Gastrocnemius medialis (tissue), 4 donors: ENCODE results near the gene BBS9.

Experiments
- POLR2A ChIP-seq, 2 donors: fragments of 450-650 bp; IDR thresholded peaks; one replicate each; pipeline ENCODE4 v1.6.1; 2017; ENCODE audit warnings: antibody characterized with exemption in 2 of 2, mild to moderate bottlenecking in 2 of 2, moderate library complexity in 2 of 2
- TF ChIP-seq, protein P1 (sequence below), 5 experiments: fragments of 450-650 bp in 3 of 5; fragments of 200-600 bp in 2 of 5; sonication (generic) in 2 of 5; IDR thresholded peaks in 4 of 5; conservative IDR thresholded peaks in 1 of 5; 1 replicate in 4 of 5; 2 replicates in 1 of 5; pipeline ENCODE4 v1.5.1; 2016 to 2019; ENCODE audit warnings: antibody characterized with exemption in 5 of 5, mild to moderate bottlenecking in 3 of 5, moderate library complexity in 3 of 5

DNA sequence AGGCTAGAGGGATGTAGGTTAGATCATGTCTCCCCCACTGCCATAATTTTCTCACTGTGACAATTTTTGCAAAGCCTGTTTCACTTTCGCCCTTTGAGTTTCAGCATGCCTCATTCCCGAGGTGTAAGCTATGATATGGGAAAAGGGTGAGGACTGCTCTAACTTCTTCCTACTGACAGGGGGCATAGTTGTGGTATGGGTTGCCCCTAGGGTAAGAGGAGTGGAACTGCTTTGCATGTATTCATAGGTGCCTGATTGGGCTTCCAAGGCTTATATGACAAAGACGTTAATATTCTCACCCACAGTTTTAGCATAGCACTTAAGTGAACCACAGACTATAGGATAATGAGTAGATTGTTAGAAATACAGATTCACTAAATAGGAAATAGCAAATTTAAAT, 148.7 kb downstream of the BBS9 start:
- TF ChIP-seq, protein P1, sequence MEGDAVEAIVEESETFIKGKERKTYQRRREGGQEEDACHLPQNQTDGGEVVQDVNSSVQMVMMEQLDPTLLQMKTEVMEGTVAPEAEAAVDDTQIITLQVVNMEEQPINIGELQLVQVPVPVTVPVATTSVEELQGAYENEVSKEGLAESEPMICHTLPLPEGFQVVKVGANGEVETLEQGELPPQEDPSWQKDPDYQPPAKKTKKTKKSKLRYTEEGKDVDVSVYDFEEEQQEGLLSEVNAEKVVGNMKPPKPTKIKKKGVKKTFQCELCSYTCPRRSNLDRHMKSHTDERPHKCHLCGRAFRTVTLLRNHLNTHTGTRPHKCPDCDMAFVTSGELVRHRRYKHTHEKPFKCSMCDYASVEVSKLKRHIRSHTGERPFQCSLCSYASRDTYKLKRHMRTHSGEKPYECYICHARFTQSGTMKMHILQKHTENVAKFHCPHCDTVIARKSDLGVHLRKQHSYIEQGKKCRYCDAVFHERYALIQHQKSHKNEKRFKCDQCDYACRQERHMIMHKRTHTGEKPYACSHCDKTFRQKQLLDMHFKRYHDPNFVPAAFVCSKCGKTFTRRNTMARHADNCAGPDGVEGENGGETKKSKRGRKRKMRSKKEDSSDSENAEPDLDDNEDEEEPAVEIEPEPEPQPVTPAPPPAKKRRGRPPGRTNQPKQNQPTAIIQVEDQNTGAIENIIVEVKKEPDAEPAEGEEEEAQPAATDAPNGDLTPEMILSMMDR (IDR thresholded peaks at IDR 0.05 in 4 of 5, conservative IDR thresholded peaks at IDR 0.05 in 1 of 5): no peak
- TF ChIP-seq POLR2A (IDR thresholded peaks at IDR 0.05): no peak
